Subcutaneous abdominal adipose tissue (tissue), 5 donors: ENCODE data around the gene PLEKHA8.

Experiments
- H3K27ac ChIP-seq: one replicate; pipeline ENCODE4 v1.7.0; 2013; ENCODE audit warnings: low read depth, mild to moderate bottlenecking, inconsistent platforms, low read length, moderate library complexity
- H3K27me3 ChIP-seq, 5 donors: one replicate each; pipeline ENCODE4 v1.7.0; 2013; ENCODE audit warnings: low read length in 5 of 5, inconsistent platforms in 1 of 5; ENCODE audit not compliant: control insufficient read depth in 5 of 5, insufficient read depth in 4 of 5
- H3K36me3 ChIP-seq, 5 donors: one replicate each; pipeline ENCODE4 v1.7.0; 2013; ENCODE audit warnings: low read length in 5 of 5; ENCODE audit not compliant: control insufficient read depth in 5 of 5, insufficient read depth in 5 of 5
- H3K4me1 ChIP-seq, 5 donors: one replicate each; pipeline ENCODE4 v1.7.0; 2013; ENCODE audit warnings: low read length in 5 of 5, mild to moderate bottlenecking in 3 of 5, moderate library complexity in 1 of 5; ENCODE audit not compliant: control insufficient read depth in 5 of 5, insufficient read depth in 5 of 5
- H3K4me3 ChIP-seq, 5 donors: one replicate each; pipeline ENCODE4 v1.7.0; 2013; ENCODE audit warnings: low read length in 5 of 5, low read depth in 1 of 5
- H3K9ac ChIP-seq, 5 donors: one replicate each; pipeline ENCODE4 v1.7.0; 2013; ENCODE audit warnings: low read length in 5 of 5, mild to moderate bottlenecking in 4 of 5, moderate library complexity in 3 of 5
- H3K9me3 ChIP-seq, 5 donors: one replicate each; pipeline ENCODE4 v1.7.0; 2013; ENCODE audit warnings: low read length in 5 of 5; ENCODE audit not compliant: control insufficient read depth in 5 of 5
- donor health status: healthy.
- donor health status: healthy.
- donor health status: healthy.
- donor health status: healthy.
- donor health status: healthy.

Gene PLEKHA8

DNA sequence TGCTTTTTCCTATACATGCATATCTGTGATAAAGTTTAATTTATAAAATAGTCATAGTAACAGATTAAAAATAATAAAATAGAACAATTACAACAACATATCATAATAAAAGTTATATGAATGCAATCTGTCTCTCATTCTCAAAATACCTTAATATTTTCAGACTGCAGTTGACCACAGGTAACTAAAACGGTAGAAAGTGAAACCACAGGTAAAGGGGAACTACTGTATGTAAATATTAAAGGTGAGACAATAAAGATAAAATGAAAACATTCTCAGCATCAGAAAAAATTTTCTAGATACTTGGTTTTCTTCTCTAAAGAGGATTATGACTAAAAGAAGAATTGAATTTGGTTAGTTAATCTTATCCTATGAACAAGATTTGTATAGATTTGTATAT lies 7.7 kb upstream of the PLEKHA8 start:
- Histone ChIP-seq H3K4me1 (peaks cover 0 to 9% (median 8%) of the 10 kb centered on the region in 5 donors), H3K9ac (no peak overlapping the region), H3K36me3 (peaks cover 0 to 4% (median 3%) of the 10 kb centered on the region in 5 donors), H3K27ac (no peak overlapping the region), H3K4me3 (no peak overlapping the region), H3K27me3 (no peaks in the 10 kb centered on the region), H3K9me3 (no peaks in the 10 kb centered on the region)

DNA sequence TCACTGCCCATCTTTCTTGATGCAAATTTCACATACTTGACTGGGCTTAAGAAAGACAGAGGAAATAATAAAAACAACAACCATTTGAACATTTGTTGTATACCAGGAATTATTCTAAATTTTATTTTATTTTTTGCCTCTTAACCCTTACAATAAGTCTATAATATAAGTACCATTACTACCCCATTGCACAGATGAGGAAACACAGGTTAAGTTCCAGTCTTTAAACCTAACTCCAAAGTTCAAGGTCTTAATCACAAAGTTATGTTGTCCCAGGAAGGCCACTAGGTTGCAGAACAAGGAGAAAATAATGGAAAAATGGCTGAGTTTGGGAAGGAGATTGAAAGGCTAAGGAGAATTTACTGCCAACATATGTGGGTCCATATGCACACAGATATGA lies 5.2 kb upstream of the PLEKHA8 start:
- Histone ChIP-seq H3K27ac (no peak overlapping the region), H3K9ac (no peak overlapping the region), H3K9me3 (no peaks in the 10 kb centered on the region), H3K4me3 (no peak overlapping the region), H3K4me1 (peaks cover 4 to 27% (median 24%) of the 10 kb centered on the region in 5 donors), H3K27me3 (no peaks in the 10 kb centered on the region), H3K36me3 (peaks cover 0 to 4% (median 0%) of the 10 kb centered on the region in 5 donors)

DNA sequence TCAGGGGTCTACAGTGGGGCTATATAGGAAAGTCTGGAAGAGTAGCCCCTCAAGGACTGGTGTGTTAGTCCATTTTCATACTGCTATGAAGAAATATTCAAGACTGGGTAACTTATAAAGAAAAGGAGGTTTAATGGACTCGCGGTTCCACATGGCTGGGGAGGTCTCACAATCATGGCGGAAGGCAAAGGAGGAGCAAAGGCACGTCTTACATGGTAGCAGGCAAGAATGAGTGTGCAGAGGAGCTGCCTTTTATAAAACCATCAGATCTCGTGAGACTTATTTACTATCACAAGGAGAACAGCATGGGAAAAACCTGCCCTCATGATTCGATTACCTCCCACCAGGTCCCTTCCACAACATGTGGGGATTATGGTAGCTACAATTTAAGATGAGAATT lies 4.7 kb upstream of the PLEKHA8 start:
- Histone ChIP-seq H3K36me3 (peaks cover 0 to 1% (median 0%) of the 10 kb centered on the region in 5 donors), H3K9ac (no peak overlapping the region), H3K4me3 (no peak overlapping the region), H3K9me3 (no peaks in the 10 kb centered on the region), H3K27me3 (no peaks in the 10 kb centered on the region), H3K27ac (no peak overlapping the region), H3K4me1 (peaks cover 4 to 28% (median 25%) of the 10 kb centered on the region in 5 donors)

DNA sequence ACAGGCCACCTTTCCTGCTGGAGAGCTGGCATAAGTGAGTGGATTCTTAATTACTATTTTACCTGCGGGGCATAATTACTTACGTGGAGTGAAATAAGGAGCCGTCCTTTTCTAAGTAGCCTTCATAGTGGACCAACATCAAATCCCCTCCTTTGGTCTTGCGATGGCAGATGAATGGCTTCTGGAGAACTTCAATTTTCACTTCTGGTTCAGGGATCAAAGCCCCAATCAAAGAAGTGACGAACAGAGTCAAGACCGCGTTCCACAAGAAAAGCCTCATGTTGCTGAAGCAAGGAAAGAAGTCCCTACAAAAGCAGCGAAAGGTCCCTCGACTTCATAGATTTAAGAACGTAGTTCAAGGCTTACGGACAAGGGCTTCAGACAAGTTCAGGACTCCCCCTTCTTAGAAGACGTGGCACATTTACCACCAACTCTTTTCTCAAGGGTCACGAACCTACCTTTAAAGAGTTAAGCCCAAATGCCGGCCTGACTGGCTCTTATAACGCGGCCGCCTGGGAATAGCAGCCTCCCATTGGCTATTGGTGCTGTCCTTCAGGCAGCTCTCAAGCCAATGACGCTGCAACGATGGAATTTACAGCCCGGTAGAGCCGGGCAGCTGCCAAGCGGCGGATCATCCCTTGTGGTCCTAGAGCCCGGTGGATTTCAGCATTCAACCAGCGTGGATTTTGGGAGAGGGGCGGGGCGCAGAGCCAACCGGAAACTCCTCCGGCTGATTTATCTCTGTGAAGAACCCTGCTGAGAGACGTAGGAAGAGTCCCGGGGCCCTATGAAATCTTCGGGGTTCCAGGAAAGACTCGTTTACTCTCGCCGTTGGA lies 1.8 kb upstream of the PLEKHA8 start, which contains the start of gene FKBP14:
Gene FKBP14 (minus strand): TSS at position 474 of the 836 bp plus-strand sequence. CDS start 194 bp downstream, at position 280.
- H3K27me3 ChIP-seq: no peaks in the 10 kb centered on the region
- peaks cover 4 to 46% (median 43%) of the 10 kb centered on the region in 5 donors for H3K4me1 ChIP-seq
- H3K36me3 ChIP-seq: no peaks in the 10 kb centered on the region
- peak within 1 kb of the TSS; percentile 68 to 98 (median 91) for H3K4me3 ChIP-seq
- no peaks in the 10 kb centered on the region for H3K9me3 ChIP-seq
- peak within 1 kb of the TSS; percentile 89 for H3K27ac ChIP-seq
- peak within 1 kb of the TSS; percentile 66 to 95 (median 78) for H3K9ac ChIP-seq

DNA sequence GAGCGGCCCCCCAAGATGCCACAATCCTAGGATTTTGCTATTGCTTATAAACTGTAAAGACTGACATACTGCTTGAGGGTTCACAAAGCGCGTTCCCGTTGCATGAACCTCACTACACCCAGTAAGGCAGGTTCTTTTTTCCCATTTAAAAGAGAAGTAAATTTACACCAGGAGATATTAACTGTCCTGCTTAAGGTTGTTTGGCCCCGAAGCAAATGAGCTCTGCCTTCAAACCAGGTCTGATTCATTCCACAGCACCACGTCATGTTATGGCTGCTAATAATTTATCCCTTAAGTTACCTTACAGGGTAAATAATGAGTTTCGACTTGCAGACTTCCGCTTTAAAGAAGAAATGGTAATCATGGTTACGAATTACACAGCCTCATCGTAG lies 1.2 kb upstream of the PLEKHA8 start:
- Histone ChIP-seq H3K27me3 (no peaks in the 10 kb centered on the region), H3K9ac (peak overlapping the region; percentile 32 to 95 (median 72)), H3K36me3 (no peaks in the 10 kb centered on the region), H3K27ac (peak overlapping the region; percentile 89), H3K9me3 (no peaks in the 10 kb centered on the region), H3K4me1 (peaks cover 4 to 46% (median 45%) of the 10 kb centered on the region in 5 donors), H3K4me3 (peak overlapping the region; percentile 68 to 98 (median 91))

DNA sequence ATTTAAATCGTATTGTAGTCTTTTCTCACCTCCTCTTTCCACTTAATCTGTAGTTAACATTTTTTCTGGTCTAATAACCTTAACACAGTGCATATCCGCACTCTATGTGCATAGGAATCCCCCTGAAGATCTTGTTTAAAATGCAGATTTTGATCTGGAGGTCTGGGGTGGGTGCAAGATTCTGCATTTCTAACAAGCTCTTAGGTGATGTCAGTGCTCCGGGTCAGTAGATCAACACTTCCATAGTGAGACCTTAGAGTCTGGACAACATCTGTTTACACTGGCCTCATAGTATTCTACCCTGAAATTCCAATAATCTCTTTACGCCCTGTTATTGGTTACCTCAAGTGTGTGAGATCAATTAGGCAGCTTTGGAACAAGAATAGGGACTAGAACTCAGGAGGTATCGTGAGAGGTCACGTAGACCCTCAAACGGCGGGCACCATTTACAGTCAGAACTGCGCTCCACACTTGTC lies 434 bp upstream of the PLEKHA8 start:
- Histone ChIP-seq H3K4me3 (peak overlapping the region; percentile 68 to 98 (median 91)), H3K4me1 (peaks cover 4 to 53% (median 45%) of the 10 kb centered on the region in 5 donors), H3K9me3 (no peaks in the 10 kb centered on the region), H3K27me3 (no peaks in the 10 kb centered on the region), H3K9ac (peak overlapping the region; percentile 16 to 95 (median 78)), H3K27ac (peak overlapping the region; percentile 89), H3K36me3 (no peaks in the 10 kb centered on the region)

DNA sequence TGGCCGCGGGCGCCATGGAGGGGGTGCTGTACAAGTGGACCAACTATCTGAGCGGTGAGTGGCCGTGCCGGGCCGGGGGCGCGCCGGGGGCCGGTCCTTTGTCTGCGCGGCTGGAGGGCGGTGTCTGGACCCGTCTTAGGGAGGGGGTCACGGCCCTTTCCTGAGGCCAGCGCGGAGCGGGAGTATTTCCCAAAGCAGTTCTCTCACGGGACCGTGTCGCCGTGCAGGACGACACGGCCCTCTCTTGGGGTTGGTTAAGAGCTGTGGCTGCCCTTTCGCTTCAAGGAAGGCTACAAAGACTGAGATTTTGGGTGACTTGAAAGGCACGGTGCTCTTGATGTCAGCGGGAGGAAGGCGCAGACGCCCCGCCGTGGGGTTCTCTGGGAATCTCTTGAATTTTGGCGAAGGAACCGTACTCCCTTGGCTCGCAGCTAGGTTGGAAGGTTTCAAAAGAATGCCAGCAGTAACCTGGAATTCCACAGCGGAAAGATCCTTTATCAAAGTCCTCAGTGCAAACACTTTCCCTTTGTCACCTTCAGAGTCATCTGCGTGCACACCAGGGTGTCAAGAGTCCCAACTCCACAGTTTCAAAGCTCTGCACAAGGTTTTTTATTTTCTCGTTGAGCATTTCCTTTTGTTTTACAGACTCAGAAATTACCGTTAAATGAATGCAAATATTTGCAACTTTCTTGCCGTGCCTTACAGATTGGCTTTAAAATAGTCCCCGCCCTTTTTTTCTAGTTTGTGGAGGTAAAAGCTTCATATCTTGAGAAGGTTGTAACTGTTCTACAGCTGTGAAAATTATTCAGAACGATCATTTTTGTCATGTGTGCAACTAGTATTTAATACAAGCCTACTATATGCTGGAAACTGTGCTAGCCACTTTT lies 780 bp downstream of the PLEKHA8 start:
- peak overlapping the region; percentile 63 to 95 (median 87) for H3K9ac ChIP-seq
- peaks cover 4 to 55% (median 45%) of the 10 kb centered on the region in 5 donors for H3K4me1 ChIP-seq
- H3K27me3 ChIP-seq: no peaks in the 10 kb centered on the region
- H3K27ac ChIP-seq: peak overlapping the region; percentile 89
- H3K36me3 ChIP-seq: no peaks in the 10 kb centered on the region
- H3K4me3 ChIP-seq: peak overlapping the region; percentile 68 to 98 (median 89)
- H3K9me3 ChIP-seq: no peaks in the 10 kb centered on the region

DNA sequence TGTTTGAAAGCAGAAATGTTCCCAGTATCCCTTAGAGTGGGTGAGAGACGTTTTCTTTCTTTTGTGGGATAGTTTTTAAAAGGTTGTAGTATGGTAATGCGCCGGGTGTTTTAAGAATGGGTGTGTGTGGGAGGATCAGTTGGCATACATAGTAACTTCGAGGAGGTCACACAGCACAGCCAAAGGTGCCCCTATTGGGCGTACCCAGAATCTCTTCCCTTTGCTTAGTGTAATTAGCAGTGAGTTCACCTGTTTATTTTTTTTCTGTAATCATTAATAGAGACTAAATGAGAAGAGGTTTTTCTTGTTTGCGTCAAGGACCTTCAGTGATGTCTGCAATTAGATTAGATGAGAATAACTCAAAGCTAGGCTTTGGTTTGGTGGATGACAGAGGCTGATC lies 1.5 kb downstream of the PLEKHA8 start:
- H3K4me1 ChIP-seq: peaks cover 4 to 54% (median 45%) of the 10 kb centered on the region in 5 donors
- no peaks in the 10 kb centered on the region for H3K36me3 ChIP-seq
- no peaks in the 10 kb centered on the region for H3K27me3 ChIP-seq
- no peaks in the 10 kb centered on the region for H3K9me3 ChIP-seq
- H3K9ac ChIP-seq: peak overlapping the region in 3 of 5 donors; percentile 5 to 95 (median 87)
- H3K4me3 ChIP-seq: peak overlapping the region in 4 of 5 donors; percentile 68 to 98 (median 82)
- no peak overlapping the region for H3K27ac ChIP-seq

DNA sequence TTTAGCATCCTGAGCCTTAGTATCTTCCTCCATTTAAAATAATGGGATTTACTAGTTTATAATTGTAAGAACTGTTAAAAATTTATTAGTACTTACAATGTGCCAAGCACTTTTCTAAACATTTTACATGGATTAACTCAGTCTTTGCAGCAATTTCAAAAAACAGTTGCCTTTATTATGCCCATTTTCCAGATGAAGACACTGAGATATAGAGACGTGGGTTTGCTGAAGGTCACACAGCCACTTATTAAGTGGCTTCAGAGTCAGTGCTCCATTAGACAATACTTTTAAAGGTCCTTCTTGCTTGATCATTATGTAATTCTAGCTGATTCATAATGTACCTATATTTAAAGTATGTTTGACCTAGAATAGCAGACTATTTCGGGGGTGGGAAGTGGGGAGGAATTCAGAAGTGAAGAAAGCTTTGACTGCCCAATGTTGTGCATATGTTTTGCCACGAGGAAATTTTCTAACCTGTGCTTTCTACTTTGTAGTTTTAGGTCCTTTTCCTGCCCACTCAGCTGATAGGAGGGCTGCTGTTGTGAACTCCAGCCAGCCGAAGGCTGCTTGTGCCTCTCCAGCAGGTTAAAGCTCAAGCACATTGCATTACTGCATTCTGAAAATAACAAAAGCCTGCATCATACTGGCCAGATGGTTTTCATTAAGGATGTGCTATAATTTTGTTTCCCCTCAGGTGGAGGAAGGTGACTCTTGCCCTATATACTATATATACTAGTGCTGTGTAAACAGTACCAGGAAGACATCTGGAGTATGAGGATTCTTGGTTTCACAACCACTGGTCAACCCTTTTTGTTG lies 4.3 kb downstream of the PLEKHA8 start:
- Histone ChIP-seq H3K27me3 (no peaks in the 10 kb centered on the region), H3K4me3 (no peak overlapping the region), H3K9me3 (no peaks in the 10 kb centered on the region), H3K4me1 (peaks cover 4 to 32% (median 24%) of the 10 kb centered on the region in 5 donors), H3K9ac (peak overlapping the region in 1 of 5 donors; percentile 44), H3K27ac (no peak overlapping the region), H3K36me3 (no peaks in the 10 kb centered on the region)
